Measurements from ENCODE around the gene ACAP1.

ACAP1 gene

GRCh38 chr17:7388856-7389255, 52.5 kb downstream of the ACAP1 start:
- no peak for DNase-seq (ENCODE audit: low spot score)

- DNase-seq (ENCODE audit: low spot score) = no peak
Measured at GRCh38 chr17:7389924-7390910, 53.9 kb downstream of the ACAP1 start.

- DNase-seq (ENCODE audit: low spot score) = no peak
Measured at GRCh38 chr17:7391307-7391706, 55.0 kb downstream of the ACAP1 start.

- DNase-seq (ENCODE audit: low spot score) = no peak
Measured at GRCh38 chr17:7392696-7393612, 56.6 kb downstream of the ACAP1 start.

GRCh38 chr17:7393613-7394451, 57.5 kb downstream of the ACAP1 start:
- no peak for DNase-seq (ENCODE audit: low spot score)

GRCh38 chr17:7394452-7395191, 58.3 kb downstream of the ACAP1 start, which contains the start of gene PLSCR3:
PLSCR3 (minus strand) TSS chr17:7394525; CDS start chr17:7394110, 415 bp downstream.
- DNase-seq (ENCODE audit: low spot score) = peak; percentile 69

- no peak for DNase-seq (ENCODE audit: low spot score)
Measured at GRCh38 chr17:7396147-7396546, 59.8 kb downstream of the ACAP1 start.

GRCh38 chr17:7398612-7399011, 62.3 kb downstream of the ACAP1 start:
- no peak for DNase-seq (ENCODE audit: low spot score)
